Ovary (tissue), 3 donors: ENCODE measurements around the gene ANGEL1.

Source experiments
- POLR2A ChIP-seq: fragments of 450-650 bp; IDR thresholded peaks from one replicate; pipeline ENCODE4 v1.6.1; 2017; ENCODE audit warnings: antibody characterized with exemption, mild to moderate bottlenecking, moderate library complexity
- TF ChIP-seq, protein P1 (sequence below), 3 donors: fragments of 450-650 bp in 2 of 3; fragments of 200-600 bp in 1 of 3; IDR thresholded peaks; one replicate each; pipeline versions ENCODE4 v1.5.1 to v1.8.0; 2016 to 2022; ENCODE audit warnings: antibody characterized with exemption in 3 of 3, mild to moderate bottlenecking in 1 of 3
- donor health status: DM: no; HTN: no; CAD: no.

DNA sequence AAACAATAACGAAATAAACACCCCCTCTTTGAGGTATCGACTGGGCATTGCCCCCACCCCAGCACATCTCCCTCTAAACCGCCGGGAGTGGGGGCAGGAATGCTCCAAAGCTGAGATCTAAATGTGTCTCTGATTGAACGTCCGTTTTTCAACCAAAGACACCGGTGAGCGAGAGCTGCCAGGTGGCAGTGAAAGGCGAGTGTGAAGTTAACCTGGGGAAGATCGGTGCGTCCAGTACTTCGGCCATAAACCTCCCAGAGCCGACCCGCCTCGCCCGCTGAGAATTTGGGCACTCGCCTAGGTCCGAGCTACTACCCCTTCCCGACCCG, 625 bp downstream of the ANGEL1 start:
- TF ChIP-seq, protein P1, sequence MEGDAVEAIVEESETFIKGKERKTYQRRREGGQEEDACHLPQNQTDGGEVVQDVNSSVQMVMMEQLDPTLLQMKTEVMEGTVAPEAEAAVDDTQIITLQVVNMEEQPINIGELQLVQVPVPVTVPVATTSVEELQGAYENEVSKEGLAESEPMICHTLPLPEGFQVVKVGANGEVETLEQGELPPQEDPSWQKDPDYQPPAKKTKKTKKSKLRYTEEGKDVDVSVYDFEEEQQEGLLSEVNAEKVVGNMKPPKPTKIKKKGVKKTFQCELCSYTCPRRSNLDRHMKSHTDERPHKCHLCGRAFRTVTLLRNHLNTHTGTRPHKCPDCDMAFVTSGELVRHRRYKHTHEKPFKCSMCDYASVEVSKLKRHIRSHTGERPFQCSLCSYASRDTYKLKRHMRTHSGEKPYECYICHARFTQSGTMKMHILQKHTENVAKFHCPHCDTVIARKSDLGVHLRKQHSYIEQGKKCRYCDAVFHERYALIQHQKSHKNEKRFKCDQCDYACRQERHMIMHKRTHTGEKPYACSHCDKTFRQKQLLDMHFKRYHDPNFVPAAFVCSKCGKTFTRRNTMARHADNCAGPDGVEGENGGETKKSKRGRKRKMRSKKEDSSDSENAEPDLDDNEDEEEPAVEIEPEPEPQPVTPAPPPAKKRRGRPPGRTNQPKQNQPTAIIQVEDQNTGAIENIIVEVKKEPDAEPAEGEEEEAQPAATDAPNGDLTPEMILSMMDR (IDR thresholded peaks at IDR 0.05): no peak
- no peak for TF ChIP-seq POLR2A
